Brain microvascular endothelial cell (primary cell): Measurements from ENCODE around the gene UBXN10.

Experiments
- DNase-seq: peaks from one replicate; pipeline ENCODE4 v3.0.0-alpha.2; 2020
- H3K27ac ChIP-seq: fragments of 250-450 bp; sonication (Bioruptor Pico); 2 replicates; pipeline ENCODE4 v1.5.1; 2020; ENCODE audit warnings: mild to moderate bottlenecking, moderate library complexity
- H3K27me3 ChIP-seq: fragments of 250-450 bp; sonication (Bioruptor Pico); replicated peaks from 2 replicates; pipeline ENCODE4 v1.5.1; 2020; ENCODE audit warnings: mild to moderate bottlenecking
- H3K36me3 ChIP-seq: fragments of 250-450 bp; sonication (Bioruptor Pico); replicated peaks from 2 replicates; pipeline ENCODE4 v1.5.1; 2020; ENCODE audit warnings: mild to moderate bottlenecking
- H3K4me3 ChIP-seq: 2 replicates; pipeline ENCODE4 v1.5.1; 2011; ENCODE audit warnings: low read depth, mild to moderate bottlenecking, control low read depth, low read length, moderate library complexity
- CTCF ChIP-seq: IDR thresholded peaks from 2 replicates; pipeline ENCODE4 v1.5.1; 2011; ENCODE audit warnings: low read depth, mild to moderate bottlenecking, moderate library complexity, low read length, control low read depth, inconsistent platforms; ENCODE audit errors: missing control alignments
- in situ Hi-C: cut with HindIII; loops from 2 replicates; pipeline ENCODE4 v1.10.0; 2017; ENCODE audit warnings: low sequenced_read_pairs, low pct_ligation_motif_present

The UBXN10 gene

GRCh38 chr1:20183616-20184271 lies 2.2 kb upstream of the UBXN10 start:
- no peak for DNase-seq
- H3K36me3 ChIP-seq = no peaks in the 10 kb centered on the region
- H3K27me3 ChIP-seq = peaks cover 29% of the 10 kb centered on the region
- H3K4me3 ChIP-seq = no peak overlapping the region
- in situ Hi-C loops = no loop called here
- no peak overlapping the region for H3K27ac ChIP-seq
- no peak for TF ChIP-seq CTCF

GRCh38 chr1:20184481-20184900 lies 1.4 kb upstream of the UBXN10 start:
- in situ Hi-C loops = no loop called here
- Histone ChIP-seq H3K4me3 (no peak overlapping the region), H3K27me3 (peaks cover 31% of the 10 kb centered on the region), H3K36me3 (no peaks in the 10 kb centered on the region), H3K27ac (no peak overlapping the region)
- no peak for DNase-seq
- no peak for TF ChIP-seq CTCF

- H3K27me3 ChIP-seq = peaks cover 31% of the 10 kb centered on the region
Observed at GRCh38 chr1:20184997-20185833, 681 bp upstream of the UBXN10 start.

GRCh38 chr1:20187103-20187812 lies 1.4 kb downstream of the UBXN10 start:
- Histone ChIP-seq H3K27ac (no peak overlapping the region), H3K36me3 (no peaks in the 10 kb centered on the region), H3K4me3 (no peak overlapping the region), H3K27me3 (peaks cover 33% of the 10 kb centered on the region)
- in situ Hi-C loops = no loop called here
- no peak for DNase-seq
- TF ChIP-seq CTCF = no peak

More at GRCh38 chr1:20184997-20185833, 681 bp upstream of the UBXN10 start:
- no peak for DNase-seq
- no peak for TF ChIP-seq CTCF
- Histone ChIP-seq H3K27ac (no peak overlapping the region), H3K36me3 (no peaks in the 10 kb centered on the region), H3K4me3 (no peak overlapping the region)
- in situ Hi-C loops = no loop called here

- TF ChIP-seq CTCF = no peak
- H3K27me3 ChIP-seq = peaks cover 35% of the 10 kb centered on the region
- H3K4me3 ChIP-seq = no peak overlapping the region
- no peak overlapping the region for H3K27ac ChIP-seq
- in situ Hi-C loops = no loop called here
- DNase-seq = no peak
- no peaks in the 10 kb centered on the region for H3K36me3 ChIP-seq
Observed at GRCh38 chr1:20187813-20188454, 2.0 kb downstream of the UBXN10 start.
